AG09319 (cell line): Measurements from ENCODE around the gene FGF1.

Experiments
- DNase-seq: peaks from one replicate; pipeline ENCODE4 v3.0.0-alpha.2; 2010; ENCODE audit warnings: low read depth; ENCODE audit errors: extremely low read depth
- TF ChIP-seq, protein P1 (sequence below): IDR thresholded peaks from 2 replicates; pipeline ENCODE4 v1.5.1; 2011; ENCODE audit warnings: low read depth, mild to moderate bottlenecking, inconsistent platforms, low read length, moderate library complexity

FGF1 gene

GRCh38 chr5:142720641-142721271 lies 34.9 kb upstream of the FGF1 start:
- TF ChIP-seq, protein P1, sequence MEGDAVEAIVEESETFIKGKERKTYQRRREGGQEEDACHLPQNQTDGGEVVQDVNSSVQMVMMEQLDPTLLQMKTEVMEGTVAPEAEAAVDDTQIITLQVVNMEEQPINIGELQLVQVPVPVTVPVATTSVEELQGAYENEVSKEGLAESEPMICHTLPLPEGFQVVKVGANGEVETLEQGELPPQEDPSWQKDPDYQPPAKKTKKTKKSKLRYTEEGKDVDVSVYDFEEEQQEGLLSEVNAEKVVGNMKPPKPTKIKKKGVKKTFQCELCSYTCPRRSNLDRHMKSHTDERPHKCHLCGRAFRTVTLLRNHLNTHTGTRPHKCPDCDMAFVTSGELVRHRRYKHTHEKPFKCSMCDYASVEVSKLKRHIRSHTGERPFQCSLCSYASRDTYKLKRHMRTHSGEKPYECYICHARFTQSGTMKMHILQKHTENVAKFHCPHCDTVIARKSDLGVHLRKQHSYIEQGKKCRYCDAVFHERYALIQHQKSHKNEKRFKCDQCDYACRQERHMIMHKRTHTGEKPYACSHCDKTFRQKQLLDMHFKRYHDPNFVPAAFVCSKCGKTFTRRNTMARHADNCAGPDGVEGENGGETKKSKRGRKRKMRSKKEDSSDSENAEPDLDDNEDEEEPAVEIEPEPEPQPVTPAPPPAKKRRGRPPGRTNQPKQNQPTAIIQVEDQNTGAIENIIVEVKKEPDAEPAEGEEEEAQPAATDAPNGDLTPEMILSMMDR = no peak
- no peak for DNase-seq

DNA sequence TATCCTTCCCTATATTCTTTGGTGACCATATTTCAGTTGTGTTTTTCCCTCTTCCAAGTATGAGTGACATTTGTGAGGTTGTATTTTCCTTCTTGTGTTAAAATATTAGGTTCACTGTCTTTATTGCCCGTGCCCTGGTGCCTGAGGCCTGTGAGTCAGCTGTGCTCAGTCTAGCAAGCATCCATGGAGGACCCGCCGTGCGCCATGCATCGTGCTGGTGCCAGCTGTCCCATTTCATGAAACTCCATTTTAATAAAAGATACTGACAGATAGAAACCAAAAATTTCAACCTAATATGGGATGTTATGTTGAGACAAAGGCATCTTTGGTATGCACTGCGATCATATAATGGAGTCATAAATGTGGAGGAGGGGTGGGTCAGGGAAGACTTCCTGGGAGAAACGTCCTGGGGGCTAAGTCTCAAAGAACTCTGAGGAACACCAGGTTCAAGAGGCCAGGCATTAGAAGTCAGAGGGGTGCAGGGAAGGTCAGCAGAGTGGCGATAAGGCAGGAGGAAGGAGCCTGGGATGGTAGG lies 34.0 kb upstream of the FGF1 start:
- TF ChIP-seq, protein P1 = no peak
- DNase-seq = no peak

GRCh38 chr5:142717582-142718215 lies 31.8 kb upstream of the FGF1 start:
- TF ChIP-seq, protein P1 = peak; percentile 89
- DNase-seq = peak; percentile 37

DNA sequence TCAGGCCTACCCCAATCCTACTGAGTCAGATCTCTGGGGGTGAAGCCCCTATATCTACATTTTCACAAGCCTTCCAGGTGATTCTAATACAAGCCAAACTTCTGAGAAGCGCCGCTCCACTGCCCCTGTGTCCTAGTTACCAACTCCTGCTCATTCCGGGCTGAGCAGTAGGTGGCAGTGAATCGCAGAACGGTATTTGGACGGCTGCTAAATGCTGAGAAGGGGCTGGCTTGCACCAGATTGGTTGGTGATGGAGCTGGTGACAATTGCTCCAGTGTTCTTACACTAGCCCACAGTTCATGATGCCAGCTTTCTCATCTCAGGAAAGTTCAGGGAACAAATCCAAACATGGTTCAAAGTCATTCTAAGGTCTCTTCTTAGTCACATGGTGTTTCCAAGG lies 31.1 kb upstream of the FGF1 start:
- no peak for DNase-seq
- TF ChIP-seq, protein P1 = peak; percentile 67

DNA sequence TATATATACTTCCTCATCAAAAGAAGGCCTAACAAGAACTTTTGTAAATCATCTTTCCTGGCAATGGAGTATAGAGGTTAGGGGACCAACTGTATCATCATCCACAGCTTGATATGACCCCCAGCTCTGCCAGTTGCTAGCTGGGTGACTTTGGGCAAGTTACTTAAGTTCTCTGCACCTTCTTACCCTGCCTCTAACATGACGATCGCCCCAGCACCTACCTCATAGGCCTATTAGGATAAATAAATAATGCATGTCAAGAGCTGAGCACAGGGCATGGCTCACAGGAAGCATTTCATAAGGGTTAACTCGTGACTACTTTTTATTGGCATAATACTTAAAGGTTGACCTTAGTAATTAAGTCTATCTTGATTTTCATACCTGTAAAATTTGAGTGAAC lies 29.4 kb upstream of the FGF1 start:
- no peak for DNase-seq
- TF ChIP-seq, protein P1 = no peak

DNA sequence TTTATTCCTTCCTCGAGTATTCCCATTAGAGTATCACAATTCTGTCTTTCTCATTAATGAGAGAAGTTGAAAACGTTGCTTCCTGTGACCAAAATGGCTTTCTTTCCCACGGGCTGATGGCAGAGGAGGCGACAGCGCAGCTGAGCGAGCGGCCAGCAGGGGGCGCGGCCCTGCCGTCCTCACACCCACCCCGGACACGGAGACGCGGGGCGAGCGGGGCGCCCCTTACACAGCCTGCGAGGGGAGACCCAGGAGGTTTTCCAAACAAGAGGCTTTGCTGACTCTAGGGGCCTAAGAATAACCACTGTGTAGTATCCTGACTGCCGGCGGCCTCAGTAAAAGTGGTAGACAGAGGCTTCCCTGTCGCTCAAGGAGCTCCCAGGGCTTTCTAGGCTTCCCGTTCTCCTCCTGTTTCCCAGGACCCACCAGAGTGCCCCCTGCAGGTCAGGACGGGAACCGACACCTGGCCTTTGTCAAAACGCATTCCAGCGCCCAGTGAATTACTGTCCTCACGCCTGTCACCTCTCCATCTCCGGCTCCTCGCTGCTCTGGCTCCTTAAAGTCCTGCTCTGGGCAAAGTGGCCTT lies 27.3 kb upstream of the FGF1 start:
- TF ChIP-seq, protein P1 = peak; percentile 66
- peak; percentile 60 for DNase-seq

GRCh38 chr5:142703153-142703552 lies 17.3 kb upstream of the FGF1 start:
- no peak for DNase-seq
- TF ChIP-seq, protein P1 = no peak
